Mucosa of rectum (tissue), 2 donors: ENCODE results near the gene GPT2.

Experiments used
- H3K27ac ChIP-seq, 2 donors: one replicate each; pipeline ENCODE4 v1.7.0; 2013; ENCODE audit warnings: inconsistent platforms in 2 of 2, low read depth in 2 of 2, low read length in 2 of 2
- H3K27me3 ChIP-seq, 2 donors: one replicate each; pipeline ENCODE4 v1.7.0; 2013; ENCODE audit warnings: low read length in 2 of 2; ENCODE audit not compliant: control insufficient read depth in 2 of 2, insufficient read depth in 2 of 2
- H3K36me3 ChIP-seq, 2 donors: one replicate each; pipeline ENCODE4 v1.7.0; 2013; ENCODE audit warnings: low read length in 2 of 2; ENCODE audit not compliant: control insufficient read depth in 2 of 2, insufficient read depth in 2 of 2
- H3K4me1 ChIP-seq, 2 donors: one replicate each; pipeline ENCODE4 v1.7.0; 2013; ENCODE audit warnings: low read length in 2 of 2, mild to moderate bottlenecking in 1 of 2; ENCODE audit not compliant: control insufficient read depth in 2 of 2, insufficient read depth in 2 of 2
- H3K4me3 ChIP-seq, 2 donors: one replicate each; pipeline ENCODE4 v1.7.0; 2013; ENCODE audit warnings: low read length in 2 of 2
- H3K9ac ChIP-seq, 2 donors: one replicate each; pipeline ENCODE4 v1.7.0; 2013; ENCODE audit warnings: low read length in 2 of 2, low read depth in 1 of 2, mild to moderate bottlenecking in 1 of 2
- H3K9me3 ChIP-seq, 2 donors: one replicate each; pipeline ENCODE4 v1.7.0; 2013; ENCODE audit warnings: low read length in 2 of 2; ENCODE audit not compliant: control insufficient read depth in 2 of 2
- donor health status: healthy.
- donor health status: Normal muscosa, but diverticular disease.

The GPT2 gene

GRCh38 chr16:46908540-46909372 is 24.6 kb downstream of the GPT2 start:
- no peaks in the 10 kb centered on the region for H3K27me3 ChIP-seq
- no peak overlapping the region for H3K9ac ChIP-seq
- peaks cover 2 to 6% of the 10 kb centered on the region in 2 donors for H3K4me1 ChIP-seq
- no peak overlapping the region for H3K4me3 ChIP-seq
- no peaks in the 10 kb centered on the region for H3K9me3 ChIP-seq
- peaks cover 4 to 8% of the 10 kb centered on the region in 2 donors for H3K36me3 ChIP-seq
- no peak overlapping the region for H3K27ac ChIP-seq

GRCh38 chr16:46911038-46911437 is 26.9 kb downstream of the GPT2 start:
- Histone ChIP-seq H3K9me3 (no peaks in the 10 kb centered on the region), H3K27ac (no peak overlapping the region), H3K27me3 (no peaks in the 10 kb centered on the region), H3K4me1 (no peaks in the 10 kb centered on the region), H3K9ac (no peak overlapping the region), H3K4me3 (no peak overlapping the region), H3K36me3 (peaks cover 8 to 11% of the 10 kb centered on the region in 2 donors)

- H3K9me3 ChIP-seq, result no peaks in the 10 kb centered on the region
- no peaks in the 10 kb centered on the region for H3K4me1 ChIP-seq
- no peaks in the 10 kb centered on the region for H3K27me3 ChIP-seq
- H3K9ac ChIP-seq, result no peak overlapping the region
- H3K4me3 ChIP-seq, result no peak overlapping the region
- H3K27ac ChIP-seq, result no peak overlapping the region
- peaks cover 6 to 11% of the 10 kb centered on the region in 2 donors for H3K36me3 ChIP-seq
These were observed 27.5 kb downstream of the GPT2 start for GRCh38 chr16:46911650-46912049.

GRCh38 chr16:46914556-46915201 is 30.5 kb downstream of the GPT2 start:
- Histone ChIP-seq H3K36me3 (peaks cover 4 to 11% of the 10 kb centered on the region in 2 donors), H3K4me3 (no peak overlapping the region), H3K4me1 (no peaks in the 10 kb centered on the region), H3K9ac (no peak overlapping the region), H3K27ac (no peak overlapping the region), H3K9me3 (no peaks in the 10 kb centered on the region), H3K27me3 (no peaks in the 10 kb centered on the region)

- peaks cover 4 to 11% of the 10 kb centered on the region in 2 donors for H3K36me3 ChIP-seq
- no peaks in the 10 kb centered on the region for H3K27me3 ChIP-seq
- H3K4me1 ChIP-seq, result peaks cover 0 to 6% of the 10 kb centered on the region in 2 donors
- no peak overlapping the region for H3K4me3 ChIP-seq
- H3K9ac ChIP-seq, result no peak overlapping the region
- no peak overlapping the region for H3K27ac ChIP-seq
- no peaks in the 10 kb centered on the region for H3K9me3 ChIP-seq
These were observed 31.4 kb downstream of the GPT2 start for GRCh38 chr16:46915483-46916025.

GRCh38 chr16:46916980-46917379 is 32.8 kb downstream of the GPT2 start:
- Histone ChIP-seq H3K27me3 (no peaks in the 10 kb centered on the region), H3K27ac (no peak overlapping the region), H3K9me3 (no peaks in the 10 kb centered on the region), H3K4me3 (no peak overlapping the region), H3K36me3 (peaks cover 4 to 10% of the 10 kb centered on the region in 2 donors), H3K4me1 (peaks cover 0 to 8% of the 10 kb centered on the region in 2 donors), H3K9ac (no peak overlapping the region)

- H3K4me3 ChIP-seq, result no peak overlapping the region
These were observed 34.2 kb downstream of the GPT2 start for GRCh38 chr16:46918400-46918799.

GRCh38 chr16:46918905-46919792 is 35.0 kb downstream of the GPT2 start:
- Histone ChIP-seq H3K9ac (no peak overlapping the region), H3K27me3 (no peaks in the 10 kb centered on the region), H3K36me3 (peaks cover 4 to 5% of the 10 kb centered on the region in 2 donors), H3K27ac (no peak overlapping the region), H3K9me3 (no peaks in the 10 kb centered on the region), H3K4me1 (peaks cover 0 to 14% of the 10 kb centered on the region in 2 donors), H3K4me3 (no peak overlapping the region)

More at GRCh38 chr16:46918400-46918799, 34.2 kb downstream of the GPT2 start:
- Histone ChIP-seq H3K27ac (no peak overlapping the region), H3K4me1 (peaks cover 0 to 14% of the 10 kb centered on the region in 2 donors), H3K9me3 (no peaks in the 10 kb centered on the region), H3K9ac (no peak overlapping the region), H3K27me3 (no peaks in the 10 kb centered on the region), H3K36me3 (peaks cover 2 to 4% of the 10 kb centered on the region in 2 donors)

- H3K9ac ChIP-seq, result no peak overlapping the region
- H3K4me1 ChIP-seq, result peaks cover 0 to 14% of the 10 kb centered on the region in 2 donors
- H3K36me3 ChIP-seq, result peaks cover 4% of the 10 kb centered on the region in 2 donors
- H3K27ac ChIP-seq, result no peak overlapping the region
- H3K4me3 ChIP-seq, result no peak overlapping the region
- no peaks in the 10 kb centered on the region for H3K9me3 ChIP-seq
- H3K27me3 ChIP-seq, result no peaks in the 10 kb centered on the region
These were observed 36.4 kb downstream of the GPT2 start for GRCh38 chr16:46920402-46921068.
